H9 (cell line): ENCODE results near the gene METTL16. TPM values are rescaled to one million over a fixed set of nuclear protein-coding genes. Genes with fewer than 3 reads are reported as not detected.
A peak's percentile ranks its signal among the peaks of the same experiment; 100 is the strongest.

Experiments used
- DNase-seq: peaks from one replicate; pipeline ENCODE4 v3.0.0-alpha.2; 2017
- H2AFZ ChIP-seq: one replicate; pipeline ENCODE4 v1.6.1; 2013; ENCODE audit warnings: mild to moderate bottlenecking, low read length, control low read depth, moderate library complexity
- H2AK5ac ChIP-seq: 2 replicates; pipeline ENCODE4 v1.6.1; 2013; ENCODE audit warnings: low read length, control low read depth, mixed read lengths; ENCODE audit not compliant: insufficient read length
- H2BK120ac ChIP-seq: one replicate; pipeline ENCODE4 v1.6.1; 2013; ENCODE audit warnings: low read depth, mild to moderate bottlenecking, low read length, control low read depth, inconsistent platforms; ENCODE audit not compliant: poor library complexity, severe bottlenecking
- H2BK12ac ChIP-seq: 2 replicates; pipeline ENCODE4 v1.6.1; 2013; ENCODE audit warnings: low read length, control low read depth, mixed read lengths, low read depth; ENCODE audit not compliant: insufficient read length
- H2BK15ac ChIP-seq: 2 replicates; pipeline ENCODE4 v1.6.1; 2013; ENCODE audit warnings: low read depth, low read length, control low read depth
- H2BK20ac ChIP-seq: one replicate; pipeline ENCODE4 v1.6.1; 2013; ENCODE audit warnings: low read depth, mild to moderate bottlenecking, low read length, control low read depth, inconsistent platforms; ENCODE audit not compliant: poor library complexity, severe bottlenecking
- H2BK5ac ChIP-seq: 2 replicates; pipeline ENCODE4 v1.6.1; 2013; ENCODE audit warnings: low read length, control low read depth, mixed read lengths; ENCODE audit not compliant: insufficient read length
- H3K14ac ChIP-seq: 2 replicates; pipeline ENCODE4 v1.6.1; 2013; ENCODE audit warnings: low read length, control low read depth; ENCODE audit not compliant: insufficient read depth
- H3K18ac ChIP-seq: 2 replicates; pipeline ENCODE4 v1.6.1; 2013; ENCODE audit warnings: low read depth, mild to moderate bottlenecking, mixed read lengths, low read length, control low read depth; ENCODE audit not compliant: insufficient read length
- H3K23ac ChIP-seq: 2 replicates; pipeline ENCODE4 v1.6.1; 2013; ENCODE audit warnings: low read length, control low read depth, mixed read lengths, low read depth; ENCODE audit not compliant: insufficient read length
- H3K23me2 ChIP-seq: 2 replicates; pipeline ENCODE4 v1.6.1; 2013; ENCODE audit warnings: low read depth, mild to moderate bottlenecking, mixed read lengths, low read length, control low read depth; ENCODE audit not compliant: insufficient read length, poor library complexity, severe bottlenecking
- H3K27ac ChIP-seq: 2 replicates; pipeline ENCODE4 v1.5.1; 2013; ENCODE audit warnings: low read length, control low read depth, mixed read lengths, low read depth; ENCODE audit not compliant: insufficient read length
- H3K27me3 ChIP-seq: 2 replicates; pipeline ENCODE4 v1.6.1; 2013; ENCODE audit warnings: low read length, control low read depth, inconsistent platforms; ENCODE audit not compliant: insufficient read depth
- H3K4ac ChIP-seq: 2 replicates; pipeline ENCODE4 v1.6.1; 2013; ENCODE audit warnings: low read depth, mild to moderate bottlenecking, control low read depth, inconsistent platforms, low read length, moderate library complexity
- H3K4me1 ChIP-seq: 2 replicates; pipeline ENCODE4 v1.6.1; 2013; ENCODE audit warnings: low read length, control low read depth, inconsistent platforms; ENCODE audit not compliant: insufficient read depth
- H3K4me2 ChIP-seq: 2 replicates; pipeline ENCODE4 v1.6.1; 2013; ENCODE audit warnings: low read length, control low read depth, mixed read lengths; ENCODE audit not compliant: insufficient read length, insufficient read depth
- H3K56ac ChIP-seq: 2 replicates; pipeline ENCODE4 v1.6.1; 2013; ENCODE audit warnings: low read depth, mild to moderate bottlenecking, mixed read lengths, low read length, control low read depth; ENCODE audit not compliant: insufficient read length
- H3K79me1 ChIP-seq: 2 replicates; pipeline ENCODE4 v1.6.1; 2013; ENCODE audit warnings: low read depth, mild to moderate bottlenecking, moderate library complexity, low read length, control low read depth, inconsistent platforms; ENCODE audit not compliant: insufficient read depth, poor library complexity, severe bottlenecking
- H3K79me2 ChIP-seq: 2 replicates; pipeline ENCODE4 v1.6.1; 2013; ENCODE audit warnings: low read length, control low read depth, inconsistent platforms; ENCODE audit not compliant: insufficient read depth
- H3K9ac ChIP-seq: 2 replicates; pipeline ENCODE4 v1.6.1; 2013; ENCODE audit warnings: low read length, control low read depth, mixed read lengths; ENCODE audit not compliant: insufficient read length; ENCODE audit errors: extremely low read depth
- H3K9me3 ChIP-seq: one replicate; pipeline ENCODE4 v1.6.1; 2013; ENCODE audit warnings: low read depth, low read length, inconsistent platforms; ENCODE audit not compliant: control insufficient read depth
- H3T11ph ChIP-seq: one replicate; pipeline ENCODE4 v1.6.1; 2013; ENCODE audit warnings: mild to moderate bottlenecking, low read length, control low read depth, inconsistent platforms
- H4K20me1 ChIP-seq: one replicate; pipeline ENCODE4 v1.6.1; 2013; ENCODE audit not compliant: control insufficient read depth, insufficient read length, insufficient read depth
- H4K5ac ChIP-seq: 2 replicates; pipeline ENCODE4 v1.6.1; 2013; ENCODE audit warnings: low read depth, mild to moderate bottlenecking, mixed read lengths, low read length, control low read depth; ENCODE audit not compliant: insufficient read length
- H4K8ac ChIP-seq: replicated peaks from 2 replicates; pipeline ENCODE4 v1.6.1; 2013; ENCODE audit warnings: low read length, control low read depth, mixed read lengths, low read depth; ENCODE audit not compliant: insufficient read length
- H4K91ac ChIP-seq: 2 replicates; pipeline ENCODE4 v1.6.1; 2013; ENCODE audit warnings: low read depth, mild to moderate bottlenecking, moderate library complexity, mixed read lengths, low read length, control low read depth; ENCODE audit not compliant: insufficient read length
- H3K27ac Mint-ChIP-seq, 3 experiments: 2 replicates in 2 of 3; 3 replicates in 1 of 3; pipeline ENCODE4 v1.8.0; 2020 to 2021; ENCODE audit warnings: mixed read lengths in 3 of 3, mild to moderate bottlenecking in 1 of 3, moderate library complexity in 1 of 3
- H3K27me3 Mint-ChIP-seq: 2 replicates; pipeline ENCODE4 v1.8.0; 2021; ENCODE audit warnings: low read depth, mild to moderate bottlenecking, moderate library complexity, mixed read lengths
- H3K36me3 Mint-ChIP-seq, 3 experiments: 2 replicates in 2 of 3; 3 replicates in 1 of 3; pipeline ENCODE4 v1.8.0; 2020 to 2021; ENCODE audit warnings: low read depth in 3 of 3, mixed read lengths in 3 of 3; ENCODE audit not compliant: insufficient read depth in 1 of 3
- H3K4me1 Mint-ChIP-seq, 2 experiments: 2 replicates each; pipeline ENCODE4 v1.8.0; 2020; ENCODE audit warnings: mixed read lengths in 2 of 2
- H3K4me3 Mint-ChIP-seq, 2 experiments: 2 replicates in 1 of 2; 3 replicates in 1 of 2; pipeline ENCODE4 v1.8.0; 2020 to 2021; ENCODE audit warnings: mild to moderate bottlenecking in 2 of 2, mixed read lengths in 2 of 2, moderate library complexity in 1 of 2
- H3K9me3 Mint-ChIP-seq, 2 experiments: 2 replicates in 1 of 2; 3 replicates in 1 of 2; pipeline ENCODE4 v1.8.0; 2020; ENCODE audit warnings: mild to moderate bottlenecking in 2 of 2, mixed read lengths in 2 of 2, moderate library complexity in 1 of 2
- whole genome bisulfite sequencing: extraction: QIAGEN DNeasy Blood & Tissue Kit; methylation state at CpG from one replicate; pipeline ENCODE4 v1.1.7; 2013; ENCODE audit warnings: missing lambda C conversion rate, low lambda C conversion rate, mixed read lengths; ENCODE audit not compliant: insufficient read length; ENCODE audit errors: extremely low coverage; 5-methylcytosine and 5-hydroxymethylcytosine counted together
- total RNA-seq: library from RNA; stranded (reverse); gene quantifications from 2 replicates; pipeline ENCODE4 v1.2.1, GENCODE V29; 2021
- TF ChIP-seq, protein P1 (sequence below): fragments of 200-600 bp; sonication (generic); conservative IDR thresholded peaks from 3 replicates; pipeline ENCODE4 v1.8.0; 2021; ENCODE audit warnings: antibody characterized with exemption, mild to moderate bottlenecking

METTL16 gene
- total RNA-seq, 1 experiment from 2014 or later, result 55.4 TPM

DNA sequence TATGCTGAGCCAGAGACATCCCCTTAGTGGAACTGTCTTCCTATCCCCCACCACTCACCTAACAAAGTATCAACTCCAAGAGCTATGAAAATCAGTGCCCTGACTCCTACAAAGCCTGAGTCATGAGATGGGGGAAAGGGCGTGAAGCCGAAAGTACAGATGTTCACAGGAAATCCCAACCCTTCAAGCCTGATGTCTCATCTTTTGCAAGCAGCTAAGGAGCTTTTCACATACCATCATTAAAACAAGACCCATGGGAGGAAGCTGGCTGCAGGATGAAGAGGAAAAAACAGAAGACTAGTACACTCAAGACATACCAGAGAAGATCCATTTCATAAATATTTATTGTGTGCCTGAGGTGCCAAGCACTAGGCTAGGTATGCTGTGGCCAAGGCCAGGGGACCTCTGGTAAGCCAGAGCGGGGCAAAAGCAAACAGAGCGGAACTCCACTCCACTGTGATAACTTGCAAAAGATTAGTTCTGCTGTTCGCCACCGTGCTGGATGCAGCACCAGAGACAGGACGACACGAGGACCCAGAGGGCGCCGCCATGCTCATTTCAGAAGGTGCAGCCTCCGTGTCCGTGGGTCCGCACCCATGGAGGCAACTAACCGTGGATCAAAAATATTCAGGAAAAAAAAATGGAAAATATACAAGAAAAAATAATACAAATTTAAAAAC lies 106.3 kb downstream of the METTL16 start:
- Histone ChIP-seq H3K23ac (no peak overlapping the region), H3K79me1 (no peaks in the 10 kb centered on the region), H3K79me2 (no peaks in the 10 kb centered on the region), H3K4me1 (no peaks in the 10 kb centered on the region), H2BK120ac (no peak overlapping the region), H2BK12ac (no peak overlapping the region), H2BK20ac (no peak overlapping the region), H3K56ac (no peak overlapping the region), H3T11ph (no peak overlapping the region), H4K5ac (no peak overlapping the region), H3K14ac (no peak overlapping the region), H2AK5ac (no peak overlapping the region), H3K4ac (no peak overlapping the region), H3K9me3 (no peaks in the 10 kb centered on the region), H2BK15ac (no peak overlapping the region), H4K91ac (no peak overlapping the region), H3K18ac (no peak overlapping the region), H3K27me3 (no peaks in the 10 kb centered on the region), H4K8ac (no peak overlapping the region), H3K27ac (no peak overlapping the region), H4K20me1 (no peaks in the 10 kb centered on the region), H2BK5ac (no peak overlapping the region), H3K4me2 (no peak overlapping the region), H3K23me2 (peaks cover 9% of the 10 kb centered on the region), H3K9ac (no peak overlapping the region), H2AFZ (no peak overlapping the region)
- H3K4me3 Mint-ChIP-seq, result no peak overlapping the region
- no CpG with 5 or more reads among the region's 14 CpGs for WGBS
- peaks cover 0 to 5% (median under 1%) of the 10 kb centered on the region in 3 experiments; a peak in 4 of 7 replicates for H3K36me3 Mint-ChIP-seq
- H3K4me1 Mint-ChIP-seq, result peaks cover 7 to 12% of the 10 kb centered on the region in 2 experiments
- TF ChIP-seq, protein P1, sequence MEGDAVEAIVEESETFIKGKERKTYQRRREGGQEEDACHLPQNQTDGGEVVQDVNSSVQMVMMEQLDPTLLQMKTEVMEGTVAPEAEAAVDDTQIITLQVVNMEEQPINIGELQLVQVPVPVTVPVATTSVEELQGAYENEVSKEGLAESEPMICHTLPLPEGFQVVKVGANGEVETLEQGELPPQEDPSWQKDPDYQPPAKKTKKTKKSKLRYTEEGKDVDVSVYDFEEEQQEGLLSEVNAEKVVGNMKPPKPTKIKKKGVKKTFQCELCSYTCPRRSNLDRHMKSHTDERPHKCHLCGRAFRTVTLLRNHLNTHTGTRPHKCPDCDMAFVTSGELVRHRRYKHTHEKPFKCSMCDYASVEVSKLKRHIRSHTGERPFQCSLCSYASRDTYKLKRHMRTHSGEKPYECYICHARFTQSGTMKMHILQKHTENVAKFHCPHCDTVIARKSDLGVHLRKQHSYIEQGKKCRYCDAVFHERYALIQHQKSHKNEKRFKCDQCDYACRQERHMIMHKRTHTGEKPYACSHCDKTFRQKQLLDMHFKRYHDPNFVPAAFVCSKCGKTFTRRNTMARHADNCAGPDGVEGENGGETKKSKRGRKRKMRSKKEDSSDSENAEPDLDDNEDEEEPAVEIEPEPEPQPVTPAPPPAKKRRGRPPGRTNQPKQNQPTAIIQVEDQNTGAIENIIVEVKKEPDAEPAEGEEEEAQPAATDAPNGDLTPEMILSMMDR, result no peak
- DNase-seq, result no peak
- peak overlapping the region in 1 of 3 experiments; percentile 55; a peak in 1 of 7 replicates for H3K27ac Mint-ChIP-seq
- no peaks in the 10 kb centered on the region for H3K9me3 Mint-ChIP-seq
- peaks cover 4% of the 10 kb centered on the region for H3K27me3 Mint-ChIP-seq
